Urinary bladder (tissue), 4 donors: Measurements from ENCODE around the gene KHDRBS2. TPM values are rescaled to one million over a fixed set of nuclear protein-coding genes. Genes with fewer than 3 reads are reported as not detected.

Experiments used
- DNase-seq: peaks from one replicate; pipeline ENCODE4 v3.0.0-alpha.2; 2015; ENCODE audit errors: extremely low spot score
- H3K27ac ChIP-seq: one replicate; pipeline ENCODE4 v1.5.1; 2013; ENCODE audit warnings: low read depth, mild to moderate bottlenecking, moderate library complexity
- H3K36me3 ChIP-seq: one replicate; pipeline ENCODE4 v1.6.1; 2013; ENCODE audit warnings: mild to moderate bottlenecking, moderate library complexity; ENCODE audit not compliant: insufficient read depth
- H3K4me1 ChIP-seq: one replicate; pipeline ENCODE4 v1.6.1; 2013; ENCODE audit warnings: mild to moderate bottlenecking, moderate library complexity; ENCODE audit not compliant: insufficient read depth
- H3K4me3 ChIP-seq: one replicate; pipeline ENCODE4 v1.5.1; 2013; ENCODE audit warnings: low read depth, low read length
- WGBS: extraction: QIAGEN DNeasy Blood & Tissue Kit; methylation state at CpG from one replicate; pipeline ENCODE4 v1.1.7; 2013; 5-methylcytosine and 5-hydroxymethylcytosine counted together
- polyA plus RNA-seq: library from polyadenylated mRNA; stranded (reverse); fragments of 200-250 nt; gene quantifications from one replicate; pipeline ENCODE4 v1.2.3, GENCODE V29; 2013
- total RNA-seq: library from RNA; depleted of rRNA; stranded (reverse); fragments of >200 nt; gene quantifications from one replicate; pipeline ENCODE4 v1.2.3, GENCODE V29; 2014
- donor health status: healthy with polysubstance abuse.
- donor health status: healthy.

Gene KHDRBS2
- total and polyA plus RNA-seq, 2 donors: 0.29 to 5.2 TPM

- no peaks in the 10 kb centered on the region for H3K36me3 ChIP-seq
- H3K27ac ChIP-seq: no peak overlapping the region
- WGBS: 24% methylated on average over 4 of the region's 4 CpGs
- DNase-seq: no peak
- no peak overlapping the region for H3K4me3 ChIP-seq
- H3K4me1 ChIP-seq: no peaks in the 10 kb centered on the region
Measured at GRCh38 chr6:62146954-62147853, 138.8 kb downstream of the KHDRBS2 start.

- Histone ChIP-seq H3K4me3 (no peak overlapping the region), H3K4me1 (no peaks in the 10 kb centered on the region), H3K36me3 (no peaks in the 10 kb centered on the region), H3K27ac (no peak overlapping the region)
- DNase-seq: no peak
- 78% methylated on average over 1 of the region's 1 CpG for WGBS
Measured at GRCh38 chr6:62129127-62129526, 156.9 kb downstream of the KHDRBS2 start.

GRCh38 chr6:62119401-62119800 lies 166.6 kb downstream of the KHDRBS2 start:
- H3K4me3 ChIP-seq: no peak overlapping the region
- 68% methylated on average over 1 of the region's 1 CpG for WGBS
- no peak overlapping the region for H3K27ac ChIP-seq
- no peak for DNase-seq
- H3K4me1 ChIP-seq: no peaks in the 10 kb centered on the region
- no peaks in the 10 kb centered on the region for H3K36me3 ChIP-seq

GRCh38 chr6:62103186-62103859 lies 182.7 kb downstream of the KHDRBS2 start:
- H3K4me3 ChIP-seq: no peak overlapping the region
- H3K4me1 ChIP-seq: no peaks in the 10 kb centered on the region
- no peak overlapping the region for H3K27ac ChIP-seq
- WGBS: 90% methylated on average over 8 of the region's 8 CpGs
- no peak for DNase-seq
- H3K36me3 ChIP-seq: no peaks in the 10 kb centered on the region

- WGBS: 86% methylated on average over 5 of the region's 5 CpGs
- DNase-seq: no peak
Measured at GRCh38 chr6:62102387-62102786, 183.6 kb downstream of the KHDRBS2 start.

GRCh38 chr6:62090442-62091229 lies 195.4 kb downstream of the KHDRBS2 start:
- no peaks in the 10 kb centered on the region for H3K36me3 ChIP-seq
- no peak overlapping the region for H3K27ac ChIP-seq
- DNase-seq: no peak
- WGBS: 75% methylated on average over 5 of the region's 5 CpGs
- H3K4me3 ChIP-seq: no peak overlapping the region
- no peaks in the 10 kb centered on the region for H3K4me1 ChIP-seq

More at GRCh38 chr6:62102387-62102786, 183.6 kb downstream of the KHDRBS2 start:
- H3K36me3 ChIP-seq: no peaks in the 10 kb centered on the region
- H3K4me1 ChIP-seq: no peaks in the 10 kb centered on the region
- no peak overlapping the region for H3K4me3 ChIP-seq
- no peak overlapping the region for H3K27ac ChIP-seq

GRCh38 chr6:62089781-62090180 lies 196.2 kb downstream of the KHDRBS2 start:
- Histone ChIP-seq H3K36me3 (no peaks in the 10 kb centered on the region), H3K4me3 (no peak overlapping the region), H3K27ac (no peak overlapping the region), H3K4me1 (no peaks in the 10 kb centered on the region)
- DNase-seq: no peak
- 77% methylated on average over 3 of the region's 3 CpGs for WGBS

GRCh38 chr6:62086047-62086446 lies 200.0 kb downstream of the KHDRBS2 start:
- Histone ChIP-seq H3K36me3 (no peaks in the 10 kb centered on the region), H3K4me1 (no peaks in the 10 kb centered on the region), H3K27ac (no peak overlapping the region), H3K4me3 (no peak overlapping the region)
- WGBS: 26% methylated on average over 2 of the region's 2 CpGs
- no peak for DNase-seq

- Histone ChIP-seq H3K27ac (no peak overlapping the region), H3K4me3 (no peak overlapping the region), H3K36me3 (no peaks in the 10 kb centered on the region), H3K4me1 (no peaks in the 10 kb centered on the region)
- 91% methylated on average over 2 of the region's 2 CpGs for WGBS
- no peak for DNase-seq
Measured at GRCh38 chr6:62075869-62076268, 210.2 kb downstream of the KHDRBS2 start.

GRCh38 chr6:62059901-62060300 lies 226.1 kb downstream of the KHDRBS2 start:
- no peak overlapping the region for H3K27ac ChIP-seq
- no peak overlapping the region for H3K4me3 ChIP-seq
- WGBS: 83% methylated on average over 3 of the region's 3 CpGs
- H3K4me1 ChIP-seq: no peaks in the 10 kb centered on the region
- no peaks in the 10 kb centered on the region for H3K36me3 ChIP-seq
- DNase-seq: no peak

- Histone ChIP-seq H3K27ac (no peak overlapping the region), H3K36me3 (no peaks in the 10 kb centered on the region), H3K4me1 (no peaks in the 10 kb centered on the region), H3K4me3 (no peak overlapping the region)
- DNase-seq: no peak
Measured at GRCh38 chr6:62057300-62057699, 228.7 kb downstream of the KHDRBS2 start.

GRCh38 chr6:62045502-62045901 lies 240.5 kb downstream of the KHDRBS2 start:
- 93% methylated on average over 2 of the region's 2 CpGs for WGBS
- no peak overlapping the region for H3K27ac ChIP-seq
- no peaks in the 10 kb centered on the region for H3K4me1 ChIP-seq
- no peak for DNase-seq
- H3K4me3 ChIP-seq: no peak overlapping the region
- no peaks in the 10 kb centered on the region for H3K36me3 ChIP-seq

GRCh38 chr6:62043084-62043483 lies 242.9 kb downstream of the KHDRBS2 start:
- Histone ChIP-seq H3K36me3 (no peaks in the 10 kb centered on the region), H3K27ac (no peak overlapping the region), H3K4me1 (no peaks in the 10 kb centered on the region), H3K4me3 (no peak overlapping the region)
- DNase-seq: no peak
